ENCODE results near the gene HYAL2.

Gene HYAL2

DNA sequence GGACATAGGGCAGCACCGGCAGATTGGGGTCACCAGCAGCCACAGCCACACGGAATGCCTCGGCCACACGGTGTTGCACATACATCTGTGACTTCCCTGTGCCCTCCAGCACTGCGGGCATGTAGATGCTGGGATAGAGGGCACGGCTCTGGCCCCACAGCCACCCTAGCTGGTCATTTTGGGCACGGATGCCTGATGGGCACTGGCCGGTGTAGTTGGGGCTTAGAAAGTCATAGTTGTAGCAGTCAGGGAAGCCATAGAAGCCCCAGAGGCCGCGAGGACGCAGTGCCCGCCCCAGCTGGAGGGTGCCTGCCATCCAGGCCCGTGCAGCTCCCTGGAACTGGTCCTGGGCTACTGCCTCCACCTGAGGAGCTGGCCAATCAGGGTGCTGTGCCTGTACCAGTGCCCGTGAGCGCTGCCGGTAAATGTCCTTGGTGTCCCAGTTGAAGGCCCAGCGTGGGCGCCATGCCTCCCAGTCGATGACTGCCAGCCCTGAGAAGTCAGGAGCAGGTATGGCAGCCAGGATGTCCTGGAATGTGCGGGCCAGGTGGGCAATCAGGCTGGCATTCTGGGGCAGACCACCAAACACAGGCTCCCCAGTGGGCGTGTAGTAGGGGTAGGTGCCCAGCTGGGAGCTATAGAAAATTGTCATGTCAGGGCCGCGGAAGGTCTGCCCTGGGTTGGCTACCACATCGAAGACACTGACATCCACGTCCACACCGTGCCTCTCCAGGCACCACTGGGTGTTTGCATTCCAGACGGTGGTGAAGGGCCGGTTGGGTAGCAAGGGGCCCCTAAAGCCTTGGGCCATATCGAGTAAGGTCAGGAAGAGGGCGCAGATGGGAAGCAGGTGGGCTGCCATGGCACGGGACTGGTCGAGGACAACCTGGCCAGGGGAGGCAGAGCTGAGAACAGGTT lies 20.2 kb downstream of the HYAL2 start:
- DNase-seq = no peak

- no peak for DNase-seq
These were observed 21.8 kb downstream of the HYAL2 start for GRCh38 chr3:50300681-50301254.

- no peak for DNase-seq
These were observed 22.4 kb downstream of the HYAL2 start for GRCh38 chr3:50299929-50300680.

- DNase-seq = no peak
These were observed 23.0 kb downstream of the HYAL2 start for GRCh38 chr3:50299638-50299928.

DNA sequence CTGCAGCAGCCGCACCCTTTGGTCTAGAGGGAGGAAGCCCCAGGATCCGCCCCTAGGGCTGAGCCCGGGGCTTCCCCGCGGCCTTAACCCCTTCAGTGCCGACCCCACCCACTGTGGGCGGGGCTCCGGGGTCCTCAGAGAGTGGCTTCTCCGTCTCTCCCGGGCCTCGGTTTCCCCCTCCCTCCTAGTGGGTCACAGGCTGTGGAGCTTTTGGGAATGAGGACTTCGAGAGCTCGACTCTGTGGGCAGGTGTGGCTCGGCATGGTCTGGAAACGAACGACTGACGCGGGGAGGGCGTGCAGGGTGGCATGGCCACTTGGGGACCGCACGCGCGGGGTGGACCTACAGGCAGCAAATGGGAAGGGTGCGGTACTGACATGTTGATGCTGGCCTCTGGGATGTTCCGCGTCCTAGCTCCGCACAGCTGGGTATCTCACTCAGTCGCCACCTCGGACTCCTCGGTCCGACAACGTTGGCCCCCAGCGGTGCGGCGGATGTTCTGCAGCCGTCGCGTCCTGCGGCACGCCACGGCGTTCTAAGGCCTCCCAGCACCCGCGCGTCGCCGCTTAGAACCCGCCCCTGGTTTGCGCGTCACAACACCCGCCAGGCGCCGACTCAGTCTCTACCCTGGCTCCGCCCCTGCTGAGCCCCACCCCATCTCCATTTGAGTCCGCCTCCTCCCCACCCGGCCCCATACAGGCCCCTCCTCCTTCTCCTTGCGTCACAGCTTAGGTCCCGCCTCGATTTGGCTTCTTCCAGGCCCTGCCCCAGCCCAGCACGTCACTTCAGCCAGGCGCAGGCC lies 23.5 kb downstream of the HYAL2 start, which contains the start of the genes HYAL3 and NAA80:
TSS of gene HYAL3 (minus strand) at position 570 of the 802 bp plus-strand sequence. CDS start 3,803 bp downstream, outside the sequence.
TSS of gene NAA80 (minus strand) at position 570 of the 802 bp plus-strand sequence. CDS start 1,942 bp downstream, outside the sequence.
- peak; percentile 99 for DNase-seq

- DNase-seq = no peak
These were observed 24.4 kb downstream of the HYAL2 start for GRCh38 chr3:50297896-50298725.

DNA sequence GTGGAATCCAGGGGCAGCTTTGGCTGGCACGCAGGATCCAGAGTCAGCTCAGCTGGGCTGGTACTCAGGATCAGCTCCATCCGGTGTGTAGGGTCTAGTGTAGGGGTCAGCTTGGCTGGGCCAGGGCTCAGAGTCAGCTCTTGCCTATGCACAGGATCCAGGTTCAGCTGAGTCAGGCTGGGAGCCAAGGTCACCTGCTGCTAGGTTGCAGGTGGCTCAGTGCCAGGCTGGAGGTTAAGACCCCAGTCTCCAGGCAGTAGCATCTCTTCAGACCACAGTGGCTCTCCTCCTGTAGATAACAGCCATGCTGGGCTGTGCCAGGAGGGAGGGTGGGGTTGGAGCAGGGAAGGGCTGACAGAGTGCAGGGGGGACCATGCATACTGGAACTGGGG lies 25.2 kb downstream of the HYAL2 start:
- no peak for DNase-seq

DNA sequence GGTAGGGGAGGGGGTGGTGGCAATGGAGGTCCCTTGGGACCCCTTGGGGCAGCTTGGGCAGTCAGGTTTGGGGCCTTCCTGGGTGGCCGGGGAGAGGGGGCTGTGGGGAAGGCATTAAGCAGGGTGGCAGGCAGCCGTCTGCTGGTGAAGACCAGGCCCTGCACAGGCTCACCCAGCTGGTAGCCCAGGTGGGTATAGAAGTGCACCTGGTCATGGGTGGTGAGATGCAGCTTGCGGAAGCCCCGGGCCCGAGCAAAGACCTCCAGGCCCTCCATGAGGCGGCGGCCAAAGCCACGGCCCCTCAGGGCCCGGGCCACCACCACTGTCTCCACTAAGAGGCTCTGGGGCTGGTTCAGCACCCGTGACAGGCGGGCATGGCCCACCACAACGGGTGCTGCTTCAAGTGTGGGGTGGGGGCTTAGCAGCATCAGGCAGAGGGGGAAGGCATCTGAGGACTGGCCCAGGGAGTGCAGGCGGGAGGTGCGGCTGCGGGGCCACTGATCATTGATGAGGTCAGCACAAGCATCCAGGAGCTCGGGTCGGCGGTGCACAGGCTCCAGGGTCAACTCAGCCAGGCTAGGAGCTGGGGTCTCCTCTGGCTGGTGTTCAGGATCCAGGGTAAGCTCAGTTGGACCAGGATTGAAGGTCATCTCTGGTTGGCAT lies 25.7 kb downstream of the HYAL2 start:
- DNase-seq = no peak

GRCh38 chr3:50295553-50296431 lies 26.8 kb downstream of the HYAL2 start:
- no peak for DNase-seq

DNA sequence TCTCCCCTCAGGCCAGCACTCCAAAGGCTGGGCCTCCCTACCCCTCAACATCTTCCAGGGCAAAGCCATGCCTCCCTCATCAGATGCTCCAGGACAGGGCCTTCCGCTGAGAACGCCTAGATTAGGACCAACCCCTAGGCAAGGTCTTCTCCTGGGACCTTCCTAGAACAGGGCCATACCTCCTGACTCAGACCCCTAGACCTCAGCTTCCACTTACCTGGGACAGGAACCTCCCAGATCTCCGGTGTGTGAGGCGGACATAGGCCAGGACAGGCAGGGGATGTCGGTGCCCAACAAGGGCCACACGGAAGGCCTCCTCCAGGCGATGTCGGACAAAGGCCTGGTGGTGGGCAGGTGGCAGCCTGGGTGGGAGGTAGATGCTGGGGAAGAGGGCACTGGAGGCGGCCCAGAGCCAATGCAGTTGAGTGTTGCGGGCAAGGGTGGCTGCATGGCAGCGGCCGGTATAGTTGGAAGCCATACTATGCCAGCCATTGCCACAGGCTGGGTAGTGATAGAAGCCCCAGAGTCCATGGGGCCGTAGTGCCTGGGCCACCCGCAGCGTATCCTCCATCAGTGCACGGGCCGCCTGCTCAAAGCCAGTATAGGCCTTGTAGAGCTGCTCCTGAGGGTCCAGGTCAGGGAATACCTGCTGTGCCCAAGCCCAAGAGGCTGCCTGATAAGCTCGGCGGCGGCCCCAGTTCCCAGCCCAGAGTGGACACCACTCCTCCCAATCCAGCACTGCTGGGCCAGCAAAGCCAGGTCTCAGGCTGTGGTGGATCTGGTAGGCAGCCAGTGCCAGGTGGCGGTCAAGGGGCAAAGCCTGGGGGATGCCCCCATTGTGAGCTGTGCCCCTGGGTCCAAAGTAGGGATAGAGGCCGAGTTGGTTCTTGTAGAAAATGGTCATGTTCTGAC lies 27.8 kb downstream of the HYAL2 start:
- no peak for DNase-seq

GRCh38 chr3:50294089-50294488 lies 28.5 kb downstream of the HYAL2 start:
- DNase-seq = no peak

DNA sequence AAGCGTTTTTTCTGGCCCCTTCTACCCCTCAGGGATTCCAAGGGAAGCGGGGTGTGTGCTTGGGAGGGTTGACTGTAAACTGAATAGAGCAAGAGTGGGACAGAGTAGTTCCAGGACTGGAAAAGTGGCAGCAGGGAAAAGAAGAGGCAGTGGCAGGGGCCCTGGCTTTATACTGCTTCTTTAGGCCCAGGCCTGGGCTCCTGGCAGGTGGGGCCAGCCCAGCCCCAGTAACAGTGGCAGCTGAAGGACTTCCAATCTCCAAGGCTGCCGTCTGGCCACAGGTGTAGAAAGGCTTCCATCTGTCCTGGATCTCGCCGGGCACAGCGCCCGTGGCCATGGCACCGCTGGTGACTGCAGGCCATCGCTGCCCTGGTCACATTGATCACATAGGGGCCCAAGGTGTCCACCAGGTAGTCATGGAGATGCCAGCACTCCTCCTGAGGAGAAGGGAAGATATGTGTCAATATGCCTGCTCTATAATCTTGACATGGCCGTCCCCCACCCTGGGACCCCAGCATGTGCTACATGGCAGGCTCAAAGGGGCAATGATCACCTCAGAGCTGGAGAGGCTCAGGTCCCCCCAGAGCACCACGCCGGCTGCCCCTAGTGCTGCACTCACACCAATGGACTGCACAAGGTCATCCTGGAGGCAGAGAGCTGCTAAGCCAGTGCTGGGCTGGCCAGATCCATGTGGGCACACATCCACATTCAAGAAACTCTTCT lies 29.3 kb downstream of the HYAL2 start:
- no peak for DNase-seq

GRCh38 chr3:50292159-50293078 lies 30.1 kb downstream of the HYAL2 start, which contains the start of gene IFRD2:
IFRD2 (minus strand) TSS chr3:50292429; CDS start chr3:50292274, 155 bp downstream.
- peak; percentile 90 for DNase-seq

- no peak for DNase-seq
These were observed 32.3 kb downstream of the HYAL2 start for GRCh38 chr3:50290161-50290641.

DNA sequence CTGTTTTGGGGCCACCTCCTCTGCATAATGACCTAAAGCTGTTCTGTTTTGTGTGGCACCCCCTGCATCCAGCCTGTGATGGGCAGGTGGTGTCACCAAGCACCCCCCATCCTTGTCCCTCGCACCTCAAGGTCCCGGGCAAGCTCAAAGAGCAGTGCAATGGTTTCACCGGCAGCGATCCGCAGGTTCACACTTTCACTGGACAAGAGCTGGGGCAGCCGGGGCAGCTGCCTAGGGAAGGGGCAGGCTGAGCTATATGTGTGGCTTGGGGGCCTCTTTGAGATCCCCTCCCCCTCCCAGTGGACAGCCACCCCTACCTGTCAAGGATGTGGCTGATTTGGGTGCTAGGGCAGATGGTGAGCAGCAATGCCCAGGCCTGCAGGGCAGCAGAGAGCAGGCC lies 33.4 kb downstream of the HYAL2 start:
- DNase-seq = no peak

DNA sequence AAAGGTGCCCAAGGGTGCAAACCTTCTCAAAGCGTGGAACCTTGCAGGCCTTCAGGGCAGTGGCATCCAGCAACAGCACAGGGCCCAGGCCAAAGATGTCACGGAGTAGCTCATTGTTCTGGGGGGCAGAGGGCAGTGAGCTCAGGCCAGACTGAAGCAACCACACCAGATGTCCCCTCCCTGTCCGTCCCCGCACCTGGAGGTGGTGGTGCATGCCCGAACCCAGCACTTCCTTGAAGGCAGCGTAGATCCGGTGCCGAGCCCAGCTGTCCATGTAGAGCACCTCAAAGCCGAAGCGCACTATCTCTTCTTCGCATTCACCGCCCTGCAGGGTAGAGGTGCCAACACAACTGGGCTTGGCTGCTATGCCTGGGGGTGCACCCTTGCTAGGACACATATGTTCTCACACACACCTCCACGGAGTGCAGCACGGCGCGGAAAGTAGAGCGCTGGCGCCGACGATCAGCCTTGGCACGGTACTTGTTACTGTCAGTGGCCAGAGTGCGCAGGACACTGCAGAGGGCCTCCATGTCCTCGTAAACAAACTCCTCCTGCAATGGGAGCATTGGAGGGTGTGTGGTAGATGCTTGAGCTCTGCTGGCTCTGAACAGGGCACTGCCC lies 34.0 kb downstream of the HYAL2 start:
- DNase-seq = no peak
